HepG2 (cell line): Measurements from ENCODE around the gene CSNK1A1. TPM values are rescaled to one million over a fixed set of nuclear protein-coding genes. Genes with fewer than 3 reads are reported as not detected.

Experiments
- DR1 ChIP-seq: sonication (generic); formaldehyde crosslinking; IDR thresholded peaks from 2 replicates; pipeline ENCODE4 v1.8.0; 2021; ENCODE audit warnings: mild to moderate bottlenecking, missing genetic modification reagents, inconsistent platforms
- ELF3 ChIP-seq: IDR thresholded peaks from 2 replicates; pipeline ENCODE4 v1.6.1; 2016; ENCODE audit warnings: missing genetic modification reagents, missing compliant biosample characterization
- HDAC2 ChIP-seq: sonication (generic); formaldehyde crosslinking; IDR thresholded peaks from 2 replicates; pipeline ENCODE4 v1.4.0; 2020; ENCODE audit warnings: missing genetic modification reagents
- KLF15 ChIP-seq: sonication (generic); formaldehyde crosslinking; IDR thresholded peaks from 2 replicates; pipeline ENCODE4 v1.8.1; 2023; ENCODE audit warnings: borderline replicate concordance, mild to moderate bottlenecking, inconsistent platforms, missing genetic modification reagents, mixed read lengths
- MTA3 ChIP-seq: sonication (generic); formaldehyde crosslinking; IDR thresholded peaks from 2 replicates; pipeline ENCODE4 v1.4.0; 2020; ENCODE audit warnings: missing genetic modification reagents
- REPIN1 ChIP-seq: sonication (generic); formaldehyde crosslinking; IDR thresholded peaks from 2 replicates; pipeline ENCODE4 v1.8.0; 2022; ENCODE audit warnings: missing genetic modification reagents, low read depth, mild to moderate bottlenecking, borderline replicate concordance
- SOX13 ChIP-seq, 3 experiments: fragments of 450-650 bp in 1 of 3; sonication (generic) in 1 of 3; formaldehyde crosslinking in 1 of 3; IDR thresholded peaks in 2 of 3; conservative IDR thresholded peaks in 1 of 3; 2 replicates each; pipeline versions ENCODE4 v1.5.0 to v1.6.1; 2016 to 2020; ENCODE audit warnings: antibody characterized with exemption in 1 of 3, mild to moderate bottlenecking in 1 of 3, missing compliant biosample characterization in 1 of 3, missing genetic modification reagents in 1 of 3, moderate library complexity in 1 of 3
- SRSF9 ChIP-seq: fragments of 200-400 bp; formaldehyde crosslinking; IDR thresholded peaks from 2 replicates; pipeline ENCODE4 v1.6.1; 2018; ENCODE audit warnings: borderline replicate concordance, mild to moderate bottlenecking, low read depth, low read length; ENCODE audit not compliant: insufficient read depth, poor library complexity, severe bottlenecking
- YY1 ChIP-seq: IDR thresholded peaks from 2 replicates; pipeline ENCODE4 v1.6.1; 2011; ENCODE audit warnings: low read length, low read depth, moderate library complexity, mild to moderate bottlenecking; ENCODE audit not compliant: insufficient read depth, insufficient replicate concordance
- ZNF431 ChIP-seq: sonication (generic); formaldehyde crosslinking; IDR thresholded peaks from 2 replicates; pipeline ENCODE4 v1.9.0; 2022; ENCODE audit warnings: missing genetic modification reagents, low read depth, mild to moderate bottlenecking, borderline replicate concordance
- ZNF879 ChIP-seq: sonication (generic); formaldehyde crosslinking; IDR thresholded peaks from 2 replicates; pipeline ENCODE4 v1.8.1; 2023; ENCODE audit warnings: missing genetic modification reagents
- polyA plus RNA-seq, 8 experiments: library from polyadenylated mRNA; depleted of rRNA in 3 of 8; stranded (reverse) in 7 of 8; unstranded in 1 of 8; fragments of >200 nt; fragmentation: Illumina TruSeq in 4 of 8; extraction: Trizol in 4 of 8; gene quantifications; 2 replicates each; pipeline versions ENCODE4 v1.2.1 to v1.2.3, GENCODE V29; 2011 to 2016; ENCODE audit warnings: low read depth in 4 of 8, missing spikeins in 1 of 8, mixed read lengths in 1 of 8; ENCODE audit not compliant: insufficient read depth in 1 of 8
- total RNA-seq, 5 experiments: library from RNA; depleted of rRNA; stranded (reverse); fragments of >200 nt; fragmentation: Illumina TruSeq; extraction: Trizol; gene quantifications; 2 replicates each; pipeline ENCODE4 v1.2.3, GENCODE V29; 2016; ENCODE audit warnings: low read depth in 1 of 5
- TF ChIP-seq, protein P1 (sequence below): sonication (generic); formaldehyde crosslinking; conservative IDR thresholded peaks from 2 replicates; pipeline ENCODE4 v1.4.0; 2020; ENCODE audit warnings: missing genetic modification reagents
- TF ChIP-seq, protein P2 (sequence below): sonication (generic); formaldehyde crosslinking; IDR thresholded peaks from 2 replicates; pipeline ENCODE4 v1.9.0; 2022; ENCODE audit warnings: low read depth, missing genetic modification reagents
- TF ChIP-seq, protein P3 (sequence below): sonication (generic); formaldehyde crosslinking; IDR thresholded peaks from 2 replicates; pipeline ENCODE4 v1.4.0; 2020; ENCODE audit warnings: missing genetic modification reagents, low read depth, mild to moderate bottlenecking, borderline replicate concordance
- TF ChIP-seq, protein P4 (sequence below): fragments of 450-650 bp; IDR thresholded peaks from 2 replicates; pipeline ENCODE4 v1.6.1; 2017
- TF ChIP-seq, protein P5 (sequence below): sonication (generic); formaldehyde crosslinking; IDR thresholded peaks from 2 replicates; pipeline ENCODE4 v1.4.0; 2020; ENCODE audit warnings: mild to moderate bottlenecking, missing genetic modification reagents, borderline replicate concordance
- TF ChIP-seq, protein P6 (sequence below): sonication (generic); formaldehyde crosslinking; IDR thresholded peaks from 2 replicates; pipeline ENCODE4 v1.8.1; 2023; ENCODE audit warnings: mild to moderate bottlenecking, missing genetic modification reagents

Gene CSNK1A1
- total and polyA plus RNA-seq, 2 of the 13 experiments (the other 11 are each of a cell fraction or from before 2014, with no cell fraction given) = 89.0 to 149 TPM

DNA sequence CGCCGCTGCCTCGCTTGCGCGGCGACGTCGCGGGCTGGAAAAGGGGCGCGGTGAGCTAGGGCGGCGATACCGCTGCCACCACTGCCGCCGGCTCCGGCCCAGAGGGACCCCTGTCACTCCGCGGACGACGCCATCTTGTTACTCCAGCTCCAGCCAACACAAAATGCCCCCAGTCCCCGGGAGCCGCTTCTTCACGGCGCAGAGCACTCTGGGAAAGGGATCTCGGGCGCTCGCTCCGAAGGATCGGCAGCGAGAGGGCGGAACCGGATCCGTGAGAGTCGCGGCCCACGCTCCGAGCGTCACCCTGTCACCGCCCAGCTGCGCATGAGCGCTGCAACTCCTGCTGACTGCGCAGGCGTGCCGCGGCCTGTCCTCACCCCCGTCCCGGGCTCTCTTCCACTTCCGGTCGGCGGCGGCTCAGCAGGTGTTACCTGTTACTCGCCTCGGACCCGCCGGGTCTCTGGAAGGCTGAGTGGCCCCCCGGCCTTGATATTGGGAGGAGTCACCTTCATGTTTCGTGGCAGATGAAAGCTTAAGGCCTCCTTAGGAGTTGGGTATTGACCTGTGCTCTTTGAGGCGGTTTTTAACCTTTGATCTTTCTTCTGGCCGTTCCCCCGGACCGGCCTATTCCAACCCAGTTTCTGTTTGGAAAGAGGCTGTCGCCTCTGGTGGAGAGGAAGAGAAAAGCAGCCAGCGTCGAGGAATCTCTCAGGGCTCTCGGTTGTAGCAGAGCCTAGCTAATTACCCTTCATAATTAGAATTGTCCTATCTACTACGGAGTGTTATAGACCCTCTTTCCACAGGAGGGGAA lies at the start of gene CSNK1A1 (continued):
- TF ChIP-seq SRSF9 (no peak), MTA3 (CRISPR knock-in tag) (no peak), SOX13 (IDR thresholded peaks at IDR 0.05) (peak; percentile 54; the same call in 1 of the 2 replicates), SOX13 (CRISPR knock-in tag; conservative IDR thresholded peaks at IDR 0.05 in 1 of 2, IDR thresholded peaks at IDR 0.05 in 1 of 2) (peak in 1 of 2 experiments; percentile 55; a peak in 1 of 4 replicates), ZNF879 (CRISPR knock-in tag) (no peak), REPIN1 (peak; percentile 89), KLF15 (CRISPR knock-in tag) (no peak; the same call in 1 of the 2 replicates), ELF3 (CRISPR knock-in tag) (peak; percentile 73), DR1 (peak; percentile 64), HDAC2 (CRISPR knock-in tag) (peak; percentile 35; the same call in 1 of the 2 replicates), YY1 (peak; percentile 96), ZNF431 (CRISPR knock-in tag) (0 out of 2 replicates have a peak, but pooled peaks have one; percentile 17)
- TF ChIP-seq, protein P1, sequence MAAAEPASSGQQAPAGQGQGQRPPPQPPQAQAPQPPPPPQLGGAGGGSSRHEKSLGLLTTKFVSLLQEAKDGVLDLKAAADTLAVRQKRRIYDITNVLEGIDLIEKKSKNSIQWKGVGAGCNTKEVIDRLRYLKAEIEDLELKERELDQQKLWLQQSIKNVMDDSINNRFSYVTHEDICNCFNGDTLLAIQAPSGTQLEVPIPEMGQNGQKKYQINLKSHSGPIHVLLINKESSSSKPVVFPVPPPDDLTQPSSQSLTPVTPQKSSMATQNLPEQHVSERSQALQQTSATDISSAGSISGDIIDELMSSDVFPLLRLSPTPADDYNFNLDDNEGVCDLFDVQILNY = no peak
- TF ChIP-seq, protein P2, sequence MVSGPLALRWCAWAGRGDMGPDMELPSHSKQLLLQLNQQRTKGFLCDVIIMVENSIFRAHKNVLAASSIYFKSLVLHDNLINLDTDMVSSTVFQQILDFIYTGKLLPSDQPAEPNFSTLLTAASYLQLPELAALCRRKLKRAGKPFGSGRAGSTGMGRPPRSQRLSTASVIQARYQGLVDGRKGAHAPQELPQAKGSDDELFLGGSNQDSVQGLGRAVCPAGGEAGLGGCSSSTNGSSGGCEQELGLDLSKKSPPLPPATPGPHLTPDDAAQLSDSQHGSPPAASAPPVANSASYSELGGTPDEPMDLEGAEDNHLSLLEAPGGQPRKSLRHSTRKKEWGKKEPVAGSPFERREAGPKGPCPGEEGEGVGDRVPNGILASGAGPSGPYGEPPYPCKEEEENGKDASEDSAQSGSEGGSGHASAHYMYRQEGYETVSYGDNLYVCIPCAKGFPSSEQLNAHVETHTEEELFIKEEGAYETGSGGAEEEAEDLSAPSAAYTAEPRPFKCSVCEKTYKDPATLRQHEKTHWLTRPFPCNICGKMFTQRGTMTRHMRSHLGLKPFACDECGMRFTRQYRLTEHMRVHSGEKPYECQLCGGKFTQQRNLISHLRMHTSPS (CRISPR knock-in tag) = no peak
- TF ChIP-seq, protein P3, sequence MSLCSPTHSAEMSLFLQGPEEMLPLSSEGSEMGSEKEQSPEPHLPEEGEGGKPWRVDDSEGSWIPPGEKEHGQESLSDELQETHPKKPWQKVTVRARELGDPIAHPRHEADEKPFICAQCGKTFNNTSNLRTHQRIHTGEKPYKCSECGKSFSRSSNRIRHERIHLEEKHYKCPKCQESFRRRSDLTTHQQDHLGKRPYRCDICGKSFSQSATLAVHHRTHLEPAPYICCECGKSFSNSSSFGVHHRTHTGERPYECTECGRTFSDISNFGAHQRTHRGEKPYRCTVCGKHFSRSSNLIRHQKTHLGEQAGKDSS (CRISPR knock-in tag) = peak; percentile 45; the same call in 1 of the 2 replicates
- TF ChIP-seq, protein P4, sequence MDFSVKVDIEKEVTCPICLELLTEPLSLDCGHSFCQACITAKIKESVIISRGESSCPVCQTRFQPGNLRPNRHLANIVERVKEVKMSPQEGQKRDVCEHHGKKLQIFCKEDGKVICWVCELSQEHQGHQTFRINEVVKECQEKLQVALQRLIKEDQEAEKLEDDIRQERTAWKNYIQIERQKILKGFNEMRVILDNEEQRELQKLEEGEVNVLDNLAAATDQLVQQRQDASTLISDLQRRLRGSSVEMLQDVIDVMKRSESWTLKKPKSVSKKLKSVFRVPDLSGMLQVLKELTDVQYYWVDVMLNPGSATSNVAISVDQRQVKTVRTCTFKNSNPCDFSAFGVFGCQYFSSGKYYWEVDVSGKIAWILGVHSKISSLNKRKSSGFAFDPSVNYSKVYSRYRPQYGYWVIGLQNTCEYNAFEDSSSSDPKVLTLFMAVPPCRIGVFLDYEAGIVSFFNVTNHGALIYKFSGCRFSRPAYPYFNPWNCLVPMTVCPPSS = no peak
- TF ChIP-seq, protein P5, sequence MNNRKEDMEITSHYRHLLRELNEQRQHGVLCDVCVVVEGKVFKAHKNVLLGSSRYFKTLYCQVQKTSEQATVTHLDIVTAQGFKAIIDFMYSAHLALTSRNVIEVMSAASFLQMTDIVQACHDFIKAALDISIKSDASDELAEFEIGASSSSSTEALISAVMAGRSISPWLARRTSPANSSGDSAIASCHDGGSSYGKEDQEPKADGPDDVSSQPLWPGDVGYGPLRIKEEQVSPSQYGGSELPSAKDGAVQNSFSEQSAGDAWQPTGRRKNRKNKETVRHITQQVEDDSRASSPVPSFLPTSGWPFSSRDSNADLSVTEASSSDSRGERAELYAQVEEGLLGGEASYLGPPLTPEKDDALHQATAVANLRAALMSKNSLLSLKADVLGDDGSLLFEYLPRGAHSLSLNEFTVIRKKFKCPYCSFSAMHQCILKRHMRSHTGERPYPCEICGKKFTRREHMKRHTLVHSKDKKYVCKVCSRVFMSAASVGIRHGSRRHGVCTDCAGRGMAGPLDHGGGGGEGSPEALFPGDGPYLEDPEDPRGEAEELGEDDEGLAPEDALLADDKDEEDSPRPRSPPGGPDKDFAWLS = no peak
- TF ChIP-seq, protein P6, sequence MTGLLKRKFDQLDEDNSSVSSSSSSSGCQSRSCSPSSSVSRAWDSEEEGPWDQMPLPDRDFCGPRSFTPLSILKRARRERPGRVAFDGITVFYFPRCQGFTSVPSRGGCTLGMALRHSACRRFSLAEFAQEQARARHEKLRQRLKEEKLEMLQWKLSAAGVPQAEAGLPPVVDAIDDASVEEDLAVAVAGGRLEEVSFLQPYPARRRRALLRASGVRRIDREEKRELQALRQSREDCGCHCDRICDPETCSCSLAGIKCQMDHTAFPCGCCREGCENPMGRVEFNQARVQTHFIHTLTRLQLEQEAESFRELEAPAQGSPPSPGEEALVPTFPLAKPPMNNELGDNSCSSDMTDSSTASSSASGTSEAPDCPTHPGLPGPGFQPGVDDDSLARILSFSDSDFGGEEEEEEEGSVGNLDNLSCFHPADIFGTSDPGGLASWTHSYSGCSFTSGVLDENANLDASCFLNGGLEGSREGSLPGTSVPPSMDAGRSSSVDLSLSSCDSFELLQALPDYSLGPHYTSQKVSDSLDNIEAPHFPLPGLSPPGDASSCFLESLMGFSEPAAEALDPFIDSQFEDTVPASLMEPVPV (CRISPR knock-in tag) = peak; percentile 91
